GM23338 (cell line): ENCODE data around the gene PLEKHG4B. TPM values are rescaled to one million over a fixed set of nuclear protein-coding genes. Genes with fewer than 3 reads are reported as not detected.

ENCODE experiments used
- ATAC-seq: fragments of 200-7000 bp; cut with Tn5 transposase; 3 replicates; pipeline ENCODE4 v1.9.1; 2020
- DNase-seq: peaks from one replicate; pipeline ENCODE4 v3.0.0-alpha.2; 2015; ENCODE audit warnings: low spot score
- H2AFZ ChIP-seq: fragments of 200-600 bp; sonication (generic); 2 replicates; pipeline ENCODE4 v1.8.0; 2016; ENCODE audit warnings: antibody characterized with exemption, mild to moderate bottlenecking, moderate library complexity
- H3F3A ChIP-seq: fragments of 200-600 bp; sonication (generic); replicated peaks from 2 replicates; pipeline ENCODE4 v1.8.0; 2017; ENCODE audit warnings: antibody characterized with exemption, mixed run types, low read depth
- H3K27ac ChIP-seq: fragments of 200-600 bp; sonication (generic); 2 replicates; pipeline ENCODE4 v1.6.1; 2016; ENCODE audit warnings: low read depth
- H3K27me3 ChIP-seq: fragments of 200-600 bp; sonication (generic); 2 replicates; pipeline ENCODE4 v1.8.0; 2016; ENCODE audit warnings: mild to moderate bottlenecking, mixed run types, moderate library complexity; ENCODE audit not compliant: insufficient read depth
- H3K36me3 ChIP-seq: fragments of 200-600 bp; sonication (generic); 2 replicates; pipeline ENCODE4 v1.8.0; 2016; ENCODE audit warnings: mild to moderate bottlenecking; ENCODE audit not compliant: insufficient read depth
- H3K4me1 ChIP-seq: fragments of 200-600 bp; sonication (generic); 2 replicates; pipeline ENCODE4 v1.8.0; 2016; ENCODE audit warnings: mild to moderate bottlenecking, moderate library complexity; ENCODE audit not compliant: insufficient read depth
- H3K4me2 ChIP-seq: fragments of 200-600 bp; sonication (generic); 2 replicates; pipeline ENCODE4 v1.7.1; 2017; ENCODE audit warnings: mixed run types
- H3K4me3 ChIP-seq: fragments of 200-600 bp; sonication (generic); 2 replicates; pipeline ENCODE4 v1.6.1; 2016; ENCODE audit warnings: mixed run types
- H3K79me2 ChIP-seq: fragments of 200-600 bp; sonication (generic); replicated peaks from 2 replicates; pipeline ENCODE4 v1.8.0; 2017; ENCODE audit warnings: mild to moderate bottlenecking; ENCODE audit not compliant: insufficient read depth
- H3K9me2 ChIP-seq: fragments of 200-600 bp; sonication (generic); 2 replicates; pipeline ENCODE4 v1.8.0; 2017; ENCODE audit not compliant: insufficient read depth
- H4K20me1 ChIP-seq: fragments of 200-600 bp; sonication (generic); replicated peaks from 2 replicates; pipeline ENCODE4 v1.8.0; 2017; ENCODE audit warnings: mild to moderate bottlenecking; ENCODE audit not compliant: insufficient read depth
- H3K27ac Mint-ChIP-seq: 2 replicates; pipeline ENCODE4 v1.8.0; 2020; ENCODE audit warnings: inconsistent platforms, mild to moderate bottlenecking, moderate library complexity, mixed read lengths
- H3K27me3 Mint-ChIP-seq: 3 replicates; pipeline ENCODE4 v1.8.0; 2022; ENCODE audit warnings: low read depth, mild to moderate bottlenecking, moderate library complexity, mixed read lengths, inconsistent platforms; ENCODE audit not compliant: insufficient read depth, poor library complexity
- H3K36me3 Mint-ChIP-seq: 3 replicates; pipeline ENCODE4 v1.8.0; 2021; ENCODE audit warnings: low read depth, mild to moderate bottlenecking, inconsistent platforms, moderate library complexity, mixed read lengths
- H3K4me1 Mint-ChIP-seq: 3 replicates; pipeline ENCODE4 v1.8.0; 2020; ENCODE audit warnings: mild to moderate bottlenecking, inconsistent platforms, mixed read lengths
- H3K4me3 Mint-ChIP-seq: 3 replicates; pipeline ENCODE4 v1.8.0; 2021; ENCODE audit warnings: moderate library complexity, mild to moderate bottlenecking, inconsistent platforms, mixed read lengths
- H3K9me3 Mint-ChIP-seq: 3 replicates; pipeline ENCODE4 v1.8.0; 2020; ENCODE audit warnings: moderate library complexity, mild to moderate bottlenecking, inconsistent platforms, mixed read lengths
- CREB1 ChIP-seq: fragments of 250-450 bp; sonication (Bioruptor Pico); IDR thresholded peaks from 2 replicates; pipeline ENCODE4 v1.5.0; 2020; ENCODE audit warnings: low read depth, mild to moderate bottlenecking, moderate library complexity
- CTCF ChIP-seq, 2 experiments: fragments of 200-600 bp in 1 of 2; sonication (generic) in 1 of 2; conservative IDR thresholded peaks; 2 replicates each; pipeline versions ENCODE4 v1.5.1 to v1.6.1; 2016 to 2017; ENCODE audit warnings: antibody characterized with exemption in 2 of 2, low read depth in 2 of 2, mild to moderate bottlenecking in 2 of 2, moderate library complexity in 1 of 2
- EZH2 ChIP-seq: fragments of 200-600 bp; sonication (generic); IDR thresholded peaks from one replicate; pipeline ENCODE4 v1.8.0; 2017; ENCODE audit warnings: antibody characterized with exemption, mild to moderate bottlenecking, low read depth; ENCODE audit not compliant: unreplicated experiment
- EZH2phosphoT487 ChIP-seq: fragments of 200-600 bp; sonication (generic); IDR thresholded peaks from one replicate; pipeline ENCODE4 v1.8.1; 2018; ENCODE audit warnings: antibody characterized with exemption; ENCODE audit not compliant: unreplicated experiment
- NANOG ChIP-seq: IDR thresholded peaks from 2 replicates; pipeline ENCODE4 v1.6.1; 2016; ENCODE audit warnings: antibody characterized with exemption, borderline replicate concordance
- POLR2AphosphoS5 ChIP-seq: IDR thresholded peaks from 2 replicates; pipeline ENCODE4 v1.6.1; 2016; ENCODE audit warnings: antibody characterized with exemption, low read depth
- REST ChIP-seq: IDR thresholded peaks from one replicate; pipeline ENCODE4 v1.6.1; 2018; ENCODE audit warnings: antibody characterized with exemption; ENCODE audit not compliant: unreplicated experiment
- STAT1 ChIP-seq: IDR thresholded peaks from one replicate; pipeline ENCODE4 v1.6.1; 2016; ENCODE audit warnings: antibody characterized with exemption; ENCODE audit not compliant: unreplicated experiment
- ZNF114 ChIP-seq: fragments of 250-450 bp; sonication (Bioruptor Pico); IDR thresholded peaks from 2 replicates; pipeline ENCODE4 v1.5.0; 2020; ENCODE audit warnings: mild to moderate bottlenecking, moderate library complexity
- ZNF331 ChIP-seq: fragments of 250-450 bp; sonication (Bioruptor Pico); IDR thresholded peaks from 2 replicates; pipeline ENCODE4 v1.5.0; 2020; ENCODE audit warnings: low read depth, mild to moderate bottlenecking, moderate library complexity
- ZNF462 ChIP-seq: fragments of 250-450 bp; sonication (Bioruptor Pico); IDR thresholded peaks from 2 replicates; pipeline ENCODE4 v1.5.0; 2020; ENCODE audit warnings: mild to moderate bottlenecking, moderate library complexity
- polyA plus RNA-seq: library from polyadenylated mRNA; unstranded; fragments of >200 nt; fragmentation: Nextera tagmentation; extraction: Ambion mirVana; gene quantifications from 2 replicates; pipeline ENCODE4 v1.2.1, GENCODE V29; 2016
- total RNA-seq: library from RNA; depleted of rRNA; stranded (reverse); fragments of >200 nt; shearing (Covaris generic); gene quantifications from 2 replicates; pipeline ENCODE4 v1.2.3, GENCODE V29; 2014

Gene PLEKHG4B
- total and polyA plus RNA-seq, 2 experiments from 2014 or later: 33.5 to 54.8 TPM

GRCh38 chr5:181160-181559 is 89.2 kb downstream of the PLEKHG4B start:
- Histone ChIP-seq H3F3A (no peaks in the 10 kb centered on the region), H3K27me3 (no peaks in the 10 kb centered on the region), H3K36me3 (peaks cover 3% of the 10 kb centered on the region; the same call in 1 of the 2 replicates), H3K4me2 (no peak overlapping the region), H3K27ac (no peak overlapping the region), H3K4me3 (no peak overlapping the region), H3K9me2 (no peaks in the 10 kb centered on the region), H2AFZ (no peak overlapping the region), H3K4me1 (no peaks in the 10 kb centered on the region), H4K20me1 (no peaks in the 10 kb centered on the region; the same call in 1 of the 2 replicates), H3K79me2 (no peaks in the 10 kb centered on the region)
- no peak overlapping the region for H3K4me3 Mint-ChIP-seq
- H3K4me1 Mint-ChIP-seq: peaks cover 12% of the 10 kb centered on the region
- DNase-seq: no peak
- no peak overlapping the region for H3K27ac Mint-ChIP-seq
- peaks cover 2% of the 10 kb centered on the region for H3K27me3 Mint-ChIP-seq
- H3K36me3 Mint-ChIP-seq: peaks cover 33% of the 10 kb centered on the region
- ATAC-seq: no peak
- H3K9me3 Mint-ChIP-seq: no peaks in the 10 kb centered on the region; the same call in 2 of the 3 replicates
- TF ChIP-seq NANOG: no peak
- no peak for TF ChIP-seq CREB1 (CRISPR knock-in tag)
- no peak for TF ChIP-seq ZNF462 (CRISPR knock-in tag)
- no peak for TF ChIP-seq EZH2
- no peak for TF ChIP-seq ZNF331 (CRISPR knock-in tag)
- no peak for TF ChIP-seq REST
- TF ChIP-seq CTCF (conservative IDR thresholded peaks at IDR 0.05; ENCODE audit: low read depth in 2 of 2): no peak
- TF ChIP-seq EZH2phosphoT487: no peak
- no peak for TF ChIP-seq ZNF114 (CRISPR knock-in tag)
- TF ChIP-seq POLR2AphosphoS5: no peak
- no peak for TF ChIP-seq STAT1
